NCI-H1092 (cell line): ENCODE data around the gene LIG3.
"Not testable (repeated sequence)": the region's sequence is repeated elsewhere in the genome, so short reads cannot be mapped to it uniquely, and the experiment has no call there.

ENCODE experiments used
- DNase-seq: peaks from one replicate; lab custom pipeline; 2025; lab: John Stamatoyannopoulos, UW

The LIG3 gene

DNA sequence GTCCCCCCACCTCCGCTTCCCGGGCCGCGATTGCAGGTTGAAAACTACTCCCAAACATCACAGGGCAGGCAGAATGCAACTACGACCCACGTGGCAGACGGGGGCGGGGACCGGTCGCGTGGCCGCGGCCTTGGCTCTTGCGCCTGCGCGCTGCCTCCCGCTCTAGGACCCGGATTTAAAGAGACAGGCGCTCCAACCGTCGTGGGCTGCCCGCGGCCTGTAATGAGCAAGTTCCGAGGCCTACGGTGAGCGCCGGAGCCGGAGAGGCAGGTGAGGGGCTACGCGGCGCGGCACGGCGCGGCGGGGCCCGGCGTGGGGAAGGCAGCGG lies at the start of gene LIG3:
Gene LIG3, plus strand, starts transcription at position 160 of the 328 bp plus-strand sequence. CDS start 2,494 bp downstream, outside the sequence.
- peak; percentile 90 for DNase-seq

DNA sequence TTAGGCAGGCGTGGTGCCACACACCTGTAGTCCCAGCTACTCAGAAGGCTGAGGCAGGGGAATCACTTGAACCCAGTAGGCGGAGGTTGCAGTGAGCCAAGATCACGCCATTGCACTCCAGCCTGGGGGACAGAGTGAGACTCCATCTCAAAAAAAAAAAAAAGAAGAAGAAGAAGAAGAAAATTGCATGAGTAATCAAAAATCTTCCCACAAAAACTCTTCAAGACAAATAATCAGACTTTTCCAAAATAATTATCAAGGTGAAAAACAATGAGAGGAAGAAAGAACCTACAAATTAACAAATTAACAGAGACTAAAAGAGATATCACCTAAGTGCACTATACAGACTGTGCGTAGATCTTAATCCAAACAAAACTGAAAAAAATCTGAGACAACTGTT lies 29.5 kb upstream of the LIG3 start:
- DNase-seq = not testable (repeated sequence)

DNA sequence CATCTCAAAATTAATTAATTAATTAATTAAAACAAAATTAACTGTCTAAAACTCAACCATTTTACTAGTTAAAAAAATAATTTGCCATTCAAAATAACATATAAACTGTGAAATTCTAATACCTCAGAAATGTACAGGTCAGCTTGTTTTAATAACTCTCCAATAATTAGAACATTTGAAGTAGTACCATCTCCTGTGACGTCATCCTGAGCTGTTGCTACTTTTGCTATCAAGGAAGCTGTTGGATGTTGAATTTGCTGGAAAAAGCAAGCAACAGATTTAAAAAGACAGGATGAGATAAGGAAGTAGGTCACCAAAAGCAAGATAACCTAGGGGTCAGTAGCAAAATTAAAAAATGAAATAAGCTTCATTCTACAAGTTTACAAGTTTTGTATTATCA lies 21.9 kb upstream of the LIG3 start:
- DNase-seq = no peak

DNA sequence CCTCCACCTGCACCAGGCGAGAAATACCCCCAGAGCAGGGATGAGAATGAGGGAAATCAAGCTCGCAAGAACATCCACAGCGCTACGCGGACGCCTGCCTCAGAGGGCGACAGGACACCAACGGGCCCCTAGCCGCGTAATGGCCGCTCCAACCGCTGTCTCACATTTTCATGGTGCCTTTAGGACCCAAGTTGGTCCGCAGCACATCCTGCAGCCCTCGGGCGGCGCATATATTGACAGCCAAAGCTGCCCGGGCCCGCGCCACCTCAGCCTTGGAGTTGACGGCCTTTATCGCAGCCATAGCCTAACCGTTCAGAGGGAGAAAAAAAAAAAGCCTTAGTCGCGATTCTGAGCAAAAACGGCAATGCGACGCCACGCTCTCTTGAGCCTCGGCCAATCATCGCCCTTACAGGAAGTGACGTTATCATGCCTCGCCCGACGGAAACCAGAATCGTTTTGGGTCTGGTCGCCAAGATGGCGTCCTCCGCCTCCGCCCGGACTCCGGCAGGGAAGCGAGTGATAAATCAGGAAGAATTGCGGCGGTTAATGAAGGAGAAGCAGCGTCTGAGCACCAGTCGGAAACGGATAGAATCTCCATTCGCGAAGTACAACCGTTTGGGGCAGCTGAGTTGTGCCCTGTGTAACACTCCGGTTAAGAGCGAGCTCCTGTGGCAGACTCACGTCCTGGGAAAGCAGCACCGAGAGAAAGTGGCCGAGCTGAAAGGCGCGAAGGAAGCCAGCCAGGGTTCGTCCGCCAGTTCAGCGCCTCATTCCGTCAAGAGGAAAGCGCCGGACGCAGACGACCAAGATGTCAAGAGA lies 19.0 kb upstream of the LIG3 start, which contains the start of the genes CCT6B and ZNF830:
Gene CCT6B, minus strand, starts transcription at position 368 of the 819 bp plus-strand sequence. Its CDS starts 67 bp downstream, at position 301.
Gene ZNF830, plus strand, starts transcription at position 448 of the 819 bp plus-strand sequence. Its CDS starts 27 bp downstream, at position 475.
- DNase-seq = peak; percentile 93

DNA sequence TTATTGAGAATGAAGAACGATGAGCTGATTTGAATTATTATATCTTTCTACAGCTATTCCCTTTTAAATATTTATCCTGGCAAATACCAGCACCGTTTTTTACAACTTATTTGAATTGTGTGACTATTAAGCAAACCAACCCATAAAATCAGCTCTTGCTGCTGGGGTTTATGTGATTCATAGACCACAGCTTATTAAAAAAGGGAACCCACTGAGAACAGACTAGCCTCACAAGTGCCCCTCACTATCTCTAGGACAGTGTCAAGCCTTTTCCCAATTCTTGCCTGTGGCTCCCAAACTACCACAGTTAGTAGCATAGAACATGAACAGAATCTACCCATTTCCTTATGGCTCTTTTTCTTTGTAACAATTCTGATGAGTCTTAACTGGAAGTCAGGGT lies 6.1 kb upstream of the LIG3 start:
- DNase-seq = no peak

DNA sequence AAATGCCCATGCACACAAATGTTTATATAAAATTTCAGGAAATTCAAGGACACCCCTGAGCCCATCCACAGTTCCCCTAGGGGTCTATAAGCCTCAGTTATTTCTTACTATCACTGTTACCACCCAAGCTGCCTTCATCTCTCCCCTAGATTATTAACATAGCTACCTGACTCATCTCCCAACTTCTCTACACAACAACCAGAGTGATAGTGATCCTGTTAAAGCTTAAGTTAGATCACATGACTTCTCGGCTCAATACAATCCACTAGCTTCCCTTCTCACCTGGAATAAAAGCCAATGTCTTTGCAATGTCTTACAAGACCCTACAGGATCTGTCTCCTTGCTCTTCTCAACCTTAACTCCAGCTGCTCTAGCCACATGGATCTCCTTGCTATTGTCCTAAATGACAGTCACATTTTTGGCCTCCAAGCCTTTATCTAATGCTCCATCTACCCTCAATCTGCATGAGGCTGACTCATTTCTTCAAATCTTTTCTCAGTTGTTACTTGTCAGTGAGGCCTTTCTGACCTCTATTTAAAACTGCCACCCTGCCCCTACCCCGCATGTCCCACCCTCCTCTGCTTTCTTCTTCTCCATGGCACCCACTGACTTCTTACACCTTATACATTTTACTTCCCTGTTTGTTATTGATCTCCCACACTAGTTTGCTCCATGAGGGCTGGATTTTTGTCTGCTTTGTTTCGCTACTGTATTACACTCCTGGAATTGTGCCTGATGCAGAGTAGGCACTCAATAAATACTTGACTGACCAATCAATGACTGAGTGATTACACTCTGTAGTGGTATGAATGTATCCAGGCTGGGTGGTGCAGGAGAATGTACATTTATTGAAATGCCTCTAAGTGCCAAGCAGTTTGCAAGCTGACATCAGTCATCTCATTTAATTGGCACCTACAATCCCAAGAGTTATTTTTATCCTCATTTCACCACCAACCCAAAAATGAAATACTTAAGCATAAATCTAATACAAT lies 5.2 kb upstream of the LIG3 start:
- DNase-seq = no peak

DNA sequence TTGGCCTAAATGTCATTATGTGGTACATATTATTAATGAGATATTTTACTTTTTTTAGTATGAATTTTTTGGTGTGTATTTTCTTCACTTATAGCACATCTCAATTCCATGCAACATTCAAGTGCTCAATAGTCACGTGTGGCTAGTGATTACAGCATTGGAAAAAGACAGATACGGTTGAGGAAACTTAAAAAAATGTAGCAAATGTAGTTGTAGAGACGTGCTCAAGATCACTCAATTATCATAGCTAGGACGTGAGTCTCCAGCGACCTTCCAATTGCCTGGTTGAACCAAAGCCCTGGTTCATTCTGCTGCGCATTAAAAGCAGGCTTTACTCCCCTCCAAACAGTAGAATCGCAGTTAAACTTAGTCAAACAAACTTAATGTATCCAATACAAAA lies 1.2 kb upstream of the LIG3 start:
- DNase-seq = no peak

DNA sequence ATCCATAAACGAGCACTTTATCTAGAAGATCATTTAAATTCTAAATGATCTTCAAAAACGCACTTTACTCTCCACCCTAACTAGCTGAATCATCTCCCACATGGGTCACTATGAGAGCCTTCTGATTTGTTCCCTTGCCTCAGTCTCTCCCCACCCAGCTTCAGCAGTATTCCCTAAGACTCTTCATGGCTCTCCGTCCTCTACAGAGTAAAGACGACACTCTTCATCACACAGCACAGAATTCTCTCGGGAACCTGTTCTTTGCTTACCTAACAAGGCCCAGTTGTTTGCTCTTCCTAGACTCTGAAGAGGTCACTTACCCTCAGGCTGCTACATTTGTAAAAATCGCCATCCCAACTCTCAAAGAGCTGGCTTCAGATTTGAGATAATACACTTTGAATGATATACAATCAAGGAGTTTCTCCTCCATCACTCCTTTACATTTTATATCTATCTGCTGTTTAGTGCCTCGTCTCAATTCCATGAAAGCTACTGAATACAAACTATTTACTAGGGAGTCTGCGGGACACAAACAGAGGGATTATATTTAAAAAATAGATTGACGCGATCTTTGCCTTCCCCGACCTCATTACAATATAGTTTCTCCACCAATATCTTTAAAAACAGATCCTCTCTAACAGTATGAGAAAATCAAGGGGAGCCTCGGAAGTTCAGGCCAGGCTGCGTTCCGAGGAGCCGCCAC lies 511 bp upstream of the LIG3 start:
- no peak for DNase-seq

DNA sequence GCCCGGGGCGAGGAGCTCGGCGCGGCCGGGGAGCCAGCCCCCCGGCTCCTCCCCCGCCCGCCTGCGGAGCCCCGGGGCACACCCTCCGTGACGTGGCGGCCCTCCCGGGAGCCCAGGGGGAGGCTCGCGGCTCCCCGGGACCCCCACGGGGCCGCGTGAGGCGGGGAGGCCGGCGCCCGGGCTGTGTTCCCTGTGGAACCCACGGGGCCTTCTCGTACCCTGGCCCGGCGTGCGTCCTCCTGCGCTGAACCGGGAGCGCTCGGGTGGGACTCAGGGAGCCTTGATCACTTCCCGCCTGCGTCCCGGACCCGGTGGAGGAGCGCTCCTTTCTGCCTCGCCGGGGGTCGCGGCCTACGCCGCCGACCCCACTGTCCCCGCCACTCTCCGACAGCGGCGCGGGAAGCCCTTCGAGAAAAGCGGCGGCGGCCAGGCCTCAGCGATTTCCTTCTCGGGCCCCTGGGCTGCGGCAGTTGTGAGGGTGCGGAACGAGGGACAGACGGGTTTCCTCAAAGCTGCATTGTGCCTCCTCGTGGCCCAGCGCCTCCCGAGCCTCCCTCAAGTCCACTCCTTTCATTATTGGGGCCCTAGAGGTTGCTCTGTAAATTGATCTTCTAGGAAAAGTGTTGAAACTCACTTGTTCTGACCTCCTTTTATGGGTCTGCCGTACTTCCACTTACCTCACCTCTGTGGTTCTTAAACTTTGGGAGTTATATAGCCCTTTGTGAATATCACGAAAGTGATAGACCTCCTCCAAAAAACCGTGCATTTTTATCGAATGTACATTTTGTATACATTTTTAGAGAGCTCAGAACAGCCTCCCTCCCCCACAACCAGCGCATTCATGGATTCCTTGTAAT lies 597 bp downstream of the LIG3 start:
- DNase-seq = peak; percentile 63

DNA sequence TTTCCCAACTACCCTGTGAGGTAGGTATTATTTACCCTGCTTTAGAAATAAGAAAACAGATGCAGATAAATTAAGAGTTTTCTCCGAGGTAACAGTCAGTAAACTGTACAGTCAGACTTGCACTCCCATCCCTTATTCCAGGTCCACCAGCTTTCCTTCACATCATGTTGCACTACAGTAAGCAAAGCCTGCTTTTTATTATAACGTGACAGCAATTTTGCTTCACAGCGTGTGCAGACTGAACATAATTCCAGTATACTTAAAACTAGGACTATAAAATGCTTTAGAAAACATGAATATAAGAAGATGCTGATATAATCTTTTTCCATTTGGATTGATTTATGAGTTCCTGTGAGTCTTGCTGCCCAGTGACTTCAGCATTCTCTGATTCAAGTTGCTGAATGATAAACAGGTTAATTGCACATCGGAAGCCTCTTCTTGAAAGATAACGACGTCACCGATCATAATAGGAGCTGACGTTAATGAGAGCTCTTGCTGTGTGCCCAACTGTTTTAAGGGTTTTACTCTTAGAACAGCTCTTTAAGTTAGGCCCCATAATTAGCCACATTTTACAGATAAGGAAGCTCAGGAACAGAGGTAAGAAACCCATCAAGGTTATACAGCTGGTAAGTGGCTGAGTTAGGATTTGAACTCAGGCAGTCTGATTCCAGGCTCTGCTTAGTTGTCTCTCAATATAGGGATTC lies 1.4 kb downstream of the LIG3 start:
- DNase-seq = no peak

DNA sequence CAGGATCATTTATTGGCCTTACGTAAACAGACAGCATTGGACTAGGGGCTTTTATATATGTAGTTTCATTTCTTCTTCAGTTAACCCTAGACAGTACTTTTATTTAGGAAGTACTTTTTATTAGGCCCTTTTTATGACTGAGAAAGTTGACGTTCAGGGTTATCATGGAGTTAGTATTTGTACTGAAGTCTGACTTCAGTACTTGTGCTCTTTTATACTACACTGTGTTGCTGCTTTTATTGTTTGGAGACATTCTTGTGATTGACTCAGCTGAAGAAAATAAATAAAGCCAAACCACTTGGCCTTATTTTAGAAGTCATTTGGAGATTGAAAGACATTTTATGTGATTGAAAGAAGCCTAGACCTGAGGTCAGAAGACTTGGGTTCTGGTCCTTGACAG lies 6.9 kb downstream of the LIG3 start:
- DNase-seq = no peak

DNA sequence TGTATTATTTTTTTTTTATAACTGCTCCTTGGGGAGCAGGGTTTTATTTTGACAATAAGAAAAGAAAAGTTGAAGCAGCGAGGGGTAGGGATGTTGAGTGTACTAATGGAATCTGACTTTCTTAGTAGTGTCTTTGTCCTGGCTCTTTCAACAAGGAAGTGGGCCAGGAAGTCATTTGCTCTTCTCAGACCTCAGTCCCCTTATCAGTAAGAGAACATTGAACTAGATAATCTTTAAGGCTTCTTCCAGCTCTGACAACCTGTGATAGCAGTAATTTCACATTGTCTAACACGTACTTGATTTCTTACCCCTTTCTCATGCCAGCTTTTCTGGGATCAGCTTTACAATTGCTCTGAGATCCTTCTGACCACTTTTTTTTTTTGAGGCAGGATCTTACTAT lies 8.3 kb downstream of the LIG3 start:
- no peak for DNase-seq

DNA sequence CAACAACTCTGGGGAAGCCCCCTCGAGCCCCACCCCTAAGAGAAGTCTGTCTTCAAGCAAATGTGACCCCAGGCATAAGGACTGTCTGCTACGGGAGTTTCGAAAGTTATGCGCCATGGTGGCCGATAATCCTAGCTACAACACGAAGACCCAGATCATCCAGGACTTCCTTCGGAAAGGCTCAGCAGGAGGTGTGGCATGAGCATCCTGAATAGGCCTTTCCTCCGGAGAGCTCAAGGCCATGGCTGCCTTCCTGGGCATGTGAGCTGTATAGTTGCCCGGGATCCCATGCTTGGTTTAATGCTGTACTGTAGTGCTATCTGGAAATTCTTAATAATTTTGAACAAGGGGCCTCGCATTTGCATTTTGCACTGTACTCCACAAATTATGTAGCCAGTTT lies 9.2 kb downstream of the LIG3 start:
- no peak for DNase-seq

DNA sequence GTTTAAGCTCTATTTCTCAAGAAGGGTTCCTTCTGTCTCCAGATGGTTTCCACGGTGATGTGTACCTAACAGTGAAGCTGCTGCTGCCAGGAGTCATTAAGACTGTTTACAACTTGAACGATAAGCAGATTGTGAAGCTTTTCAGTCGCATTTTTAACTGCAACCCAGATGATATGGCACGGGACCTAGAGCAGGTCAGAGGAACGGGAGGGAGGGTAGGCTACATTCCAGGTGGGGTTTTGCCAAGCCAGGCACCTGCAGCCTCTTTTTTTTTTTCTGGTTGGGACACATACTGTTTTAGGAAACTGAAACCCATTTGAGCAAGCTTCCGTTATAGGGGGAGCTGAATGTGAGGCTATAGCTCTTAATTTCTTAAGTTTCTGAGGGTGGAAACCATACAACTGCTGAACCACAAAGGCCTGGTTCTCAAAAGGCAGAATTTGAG lies 10.6 kb downstream of the LIG3 start:
- no peak for DNase-seq

DNA sequence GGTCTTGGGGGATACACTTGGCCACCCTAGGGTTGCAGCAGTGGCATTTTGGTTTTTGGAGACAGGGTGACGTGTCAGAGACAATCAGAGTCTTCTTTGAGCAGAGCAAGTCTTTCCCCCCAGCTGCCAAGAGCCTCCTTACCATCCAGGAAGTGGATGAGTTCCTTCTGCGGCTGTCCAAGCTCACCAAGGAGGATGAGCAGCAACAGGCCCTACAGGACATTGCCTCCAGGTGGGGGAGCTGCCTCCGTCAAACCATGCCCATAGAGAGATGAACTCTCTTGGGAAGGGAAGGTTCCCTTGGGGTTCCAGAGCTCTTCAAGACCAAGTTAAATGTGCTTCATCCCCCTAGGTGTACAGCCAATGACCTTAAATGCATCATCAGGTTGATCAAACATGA lies 11.3 kb downstream of the LIG3 start:
- DNase-seq = no peak

DNA sequence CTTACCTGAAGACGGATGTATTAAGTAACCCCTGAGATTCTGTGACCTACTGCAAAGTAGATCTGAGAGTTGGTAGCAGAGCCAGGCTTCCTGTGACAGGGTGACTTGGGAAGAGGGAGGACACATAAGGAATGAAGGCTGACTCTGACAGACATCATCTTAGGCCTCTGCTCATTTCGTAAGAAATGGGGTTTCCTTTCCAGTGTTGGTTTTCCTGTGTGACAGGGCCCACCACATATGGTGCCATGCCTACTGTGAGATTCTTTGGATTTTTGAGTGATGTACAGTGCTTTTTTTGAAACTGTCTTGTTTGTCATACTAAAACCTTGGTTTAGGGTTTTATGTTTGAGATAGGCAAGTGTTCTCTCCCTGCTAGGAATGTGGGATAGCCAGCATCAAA lies 12.7 kb downstream of the LIG3 start:
- DNase-seq = no peak

DNA sequence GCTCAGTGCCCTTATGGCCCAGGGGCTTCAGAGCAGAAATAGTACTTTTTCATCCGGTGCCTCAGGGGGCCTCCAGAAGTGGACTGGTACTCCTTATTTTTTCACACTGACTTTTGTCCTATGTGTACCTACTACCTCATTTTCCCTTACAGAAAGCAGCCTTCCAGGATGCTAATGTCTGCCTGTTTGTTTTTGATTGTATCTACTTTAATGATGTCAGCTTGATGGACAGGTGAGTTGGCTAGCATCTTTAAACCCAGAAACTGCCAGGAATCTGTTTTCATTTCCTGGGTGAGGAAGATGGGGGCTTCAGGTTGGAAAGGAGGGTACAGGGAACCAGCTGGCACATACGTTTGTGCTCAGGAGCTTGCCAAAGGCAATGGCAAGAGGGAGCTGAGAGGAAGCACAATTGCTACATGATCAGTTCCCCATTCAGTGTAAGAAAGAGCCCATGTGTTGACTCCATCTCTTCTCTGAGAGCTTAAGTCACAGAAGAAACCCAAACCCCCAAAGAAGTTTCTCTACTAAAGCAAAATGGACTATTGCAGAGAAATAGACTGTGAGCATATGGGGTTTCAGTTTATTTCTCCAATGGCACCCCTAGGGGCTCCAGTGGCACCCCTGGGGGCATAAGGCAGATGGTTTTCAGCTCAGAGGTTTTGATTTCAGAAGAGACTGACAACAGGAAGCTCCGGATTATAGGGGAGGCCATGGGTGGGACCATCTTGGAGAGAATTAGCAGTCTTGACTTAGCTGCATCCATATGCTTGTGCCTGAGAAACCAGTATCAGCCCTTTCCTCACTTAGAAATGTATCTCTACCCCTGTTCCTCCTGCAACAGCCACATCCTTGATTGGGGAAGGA lies 16.3 kb downstream of the LIG3 start:
- no peak for DNase-seq

DNA sequence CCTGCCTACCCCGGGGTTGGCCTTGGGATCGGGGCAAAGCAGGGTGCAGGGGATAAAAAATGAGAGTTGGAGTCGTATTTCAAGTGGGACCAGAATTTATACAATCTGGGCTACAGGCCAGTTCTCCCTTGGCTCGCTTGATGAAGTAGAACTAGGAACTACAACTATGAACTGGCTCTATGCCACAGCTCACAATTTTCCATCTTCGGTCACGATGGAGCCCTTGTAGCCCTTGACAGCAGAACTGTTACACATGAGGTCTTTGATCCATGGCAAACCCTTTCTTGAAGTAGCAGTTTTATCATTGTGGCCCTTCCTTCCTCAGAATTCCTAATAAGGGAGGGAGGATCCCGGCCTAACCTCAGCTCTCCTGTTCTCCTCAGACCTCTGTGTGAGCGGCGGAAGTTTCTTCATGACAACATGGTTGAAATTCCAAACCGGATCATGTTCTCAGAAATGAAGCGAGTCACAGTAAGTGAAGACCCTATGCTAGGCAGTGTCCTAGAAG lies 17.1 kb downstream of the LIG3 start:
- DNase-seq = no peak

DNA sequence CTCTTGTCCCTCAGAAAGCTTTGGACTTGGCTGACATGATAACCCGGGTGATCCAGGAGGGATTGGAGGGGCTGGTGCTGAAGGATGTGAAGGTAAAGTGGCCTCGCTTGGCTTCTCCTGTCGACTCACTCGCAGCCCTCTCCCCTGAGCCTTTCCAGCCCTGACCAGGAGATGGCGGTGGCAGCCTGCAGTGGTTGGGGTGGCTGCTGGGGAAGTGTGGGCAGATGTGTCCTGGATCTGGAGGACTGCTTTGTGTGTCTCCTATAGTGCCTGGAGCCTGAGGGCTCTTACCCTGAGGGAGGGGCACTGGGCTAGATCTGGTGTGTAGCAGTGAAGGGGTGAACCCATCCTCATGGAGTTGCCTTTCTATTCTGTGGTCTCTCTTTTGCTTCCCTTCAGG lies 17.9 kb downstream of the LIG3 start:
- peak; percentile 3 for DNase-seq
